A673 (cell line): ENCODE results near the gene GPR158. TPM values are rescaled to one million over a fixed set of nuclear protein-coding genes. Genes with fewer than 3 reads are reported as not detected.

Experiments used
- BruUV-seq: library from RNA; stranded (reverse); fragments of 400-500 nt; replicated peaks from 2 replicates; lab custom pipeline; 2021; lab: Mats Ljungman, UMichigan
- CTCF ChIA-PET: fragments of 300-600 bp; sonication (Branson Sonifier 250); formaldehyde crosslinking; loops from one replicate; lab custom pipeline; 2022; ENCODE audit warnings: antibody characterized with exemption; lab: Charles Lee
- POLR2A ChIA-PET: fragments of 300-600 bp; sonication (Branson Sonifier 250); formaldehyde crosslinking; loops from one replicate; lab custom pipeline; 2022; ENCODE audit warnings: antibody characterized with exemption; ENCODE audit not compliant: low non-redundant PET; lab: Charles Lee
- DNase-seq: peaks from one replicate; pipeline ENCODE4 v3.0.0-alpha.2; 2015; ENCODE audit warnings: low spot score
- H3K27ac ChIP-seq: fragments of 200-600 bp; sonication (generic); 2 replicates; pipeline ENCODE4 v1.5.1; 2016; ENCODE audit warnings: mixed run types, low read depth, mild to moderate bottlenecking, mixed read lengths, antibody characterized with exemption, low read length; ENCODE audit not compliant: poor library complexity, severe bottlenecking
- H3K27me3 ChIP-seq: fragments of 200-600 bp; sonication (generic); replicated peaks from 2 replicates; pipeline ENCODE4 v1.6.1; 2017; ENCODE audit warnings: mixed run types, low read depth, mild to moderate bottlenecking, mixed read lengths, antibody characterized with exemption, low read length; ENCODE audit not compliant: insufficient read depth, poor library complexity
- H3K36me3 ChIP-seq: fragments of 200-600 bp; sonication (generic); 2 replicates; pipeline ENCODE4 v1.6.1; 2016; ENCODE audit warnings: mixed run types, mild to moderate bottlenecking, mixed read lengths, antibody characterized with exemption, low read length; ENCODE audit not compliant: insufficient read depth, poor library complexity, severe bottlenecking
- H3K4me1 ChIP-seq: fragments of 200-600 bp; sonication (generic); 2 replicates; pipeline ENCODE4 v1.6.1; 2017; ENCODE audit warnings: mixed run types, mild to moderate bottlenecking, mixed read lengths, antibody characterized with exemption, low read length; ENCODE audit not compliant: insufficient read depth, poor library complexity, severe bottlenecking
- H3K4me3 ChIP-seq: fragments of 200-600 bp; sonication (generic); 2 replicates; pipeline ENCODE4 v1.5.1; 2016; ENCODE audit warnings: low read depth, mixed run types, mild to moderate bottlenecking, mixed read lengths, low read length; ENCODE audit not compliant: poor library complexity, severe bottlenecking
- H3K9me3 ChIP-seq: fragments of 200-600 bp; sonication (generic); 2 replicates; pipeline ENCODE4 v1.6.1; 2016; ENCODE audit warnings: mixed run types, low read depth, mild to moderate bottlenecking, mixed read lengths, antibody characterized with exemption, low read length; ENCODE audit not compliant: poor library complexity, severe bottlenecking
- EZH2 ChIP-seq: fragments of 200-600 bp; sonication (generic); IDR thresholded peaks from 2 replicates; pipeline ENCODE4 v1.6.1; 2017; ENCODE audit warnings: borderline replicate concordance, low read depth, mild to moderate bottlenecking, mixed read lengths, antibody characterized with exemption, low read length; ENCODE audit not compliant: poor library complexity, severe bottlenecking
- intact Hi-C: fragments of 100-400 bp; cut with micrococcal nuclease; formaldehyde crosslinking; loops from one replicate; pipeline ENCODE4 v1.10.0; 2022; ENCODE audit not compliant: unreplicated experiment
- total RNA-seq: library from RNA; stranded (reverse); gene quantifications from 2 replicates; pipeline ENCODE4 v1.2.3, GENCODE V29; 2021
- TF ChIP-seq, protein P1 (sequence below): fragments of 300-800, 200-600 bp; sonication (generic); conservative IDR thresholded peaks from 2 replicates; pipeline ENCODE4 v1.5.1; 2017; ENCODE audit warnings: low read depth, mild to moderate bottlenecking, antibody characterized with exemption, low read length, moderate library complexity, mixed read lengths

Gene GPR158
- total RNA-seq, 1 experiment from 2014 or later = not detected

DNA sequence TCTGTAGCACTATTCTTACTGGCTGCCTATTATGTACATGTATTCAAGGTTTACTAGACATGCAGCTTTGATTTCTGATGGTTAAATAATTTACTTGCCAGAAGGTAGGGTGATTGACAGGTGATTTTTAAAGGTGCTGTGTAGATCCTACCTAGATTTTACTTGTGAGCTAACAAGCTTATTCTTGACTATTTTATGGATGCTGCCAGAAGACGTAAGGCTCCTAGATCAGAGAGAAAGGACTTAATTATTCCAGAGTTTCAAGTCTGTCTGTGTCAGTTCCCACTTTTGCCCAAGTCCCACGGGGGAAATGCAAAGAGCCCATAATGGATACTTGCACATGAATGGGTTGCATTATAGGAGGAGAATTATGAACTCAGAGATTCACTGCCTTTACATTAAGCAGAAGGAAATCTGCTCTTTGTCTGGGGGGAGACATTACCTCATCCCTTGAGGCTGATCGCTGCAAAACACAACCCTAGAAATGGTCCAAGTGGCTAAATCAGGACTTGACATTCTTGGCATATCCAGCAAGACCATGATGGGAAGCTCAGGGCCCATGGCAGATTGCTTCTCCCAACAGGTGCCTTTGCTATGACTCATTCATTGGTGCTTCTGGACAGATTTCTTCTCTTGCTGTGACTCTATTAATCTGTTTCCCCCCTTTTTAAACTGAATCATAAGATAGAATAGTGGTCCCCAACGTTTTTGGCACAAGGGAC lies 32.1 kb downstream of the GPR158 start:
- no TSS peak for BruUV-seq
- ChIA-PET POLR2A (no interaction called here), CTCF (interaction anchor here (0.6 kb wide), 1 partner anchor 13 kb away, joined by 11 read pairs; no protein-coding TSS in a partner anchor)
- H3K4me3 ChIP-seq = no peak overlapping the region
- TF ChIP-seq, protein P1, sequence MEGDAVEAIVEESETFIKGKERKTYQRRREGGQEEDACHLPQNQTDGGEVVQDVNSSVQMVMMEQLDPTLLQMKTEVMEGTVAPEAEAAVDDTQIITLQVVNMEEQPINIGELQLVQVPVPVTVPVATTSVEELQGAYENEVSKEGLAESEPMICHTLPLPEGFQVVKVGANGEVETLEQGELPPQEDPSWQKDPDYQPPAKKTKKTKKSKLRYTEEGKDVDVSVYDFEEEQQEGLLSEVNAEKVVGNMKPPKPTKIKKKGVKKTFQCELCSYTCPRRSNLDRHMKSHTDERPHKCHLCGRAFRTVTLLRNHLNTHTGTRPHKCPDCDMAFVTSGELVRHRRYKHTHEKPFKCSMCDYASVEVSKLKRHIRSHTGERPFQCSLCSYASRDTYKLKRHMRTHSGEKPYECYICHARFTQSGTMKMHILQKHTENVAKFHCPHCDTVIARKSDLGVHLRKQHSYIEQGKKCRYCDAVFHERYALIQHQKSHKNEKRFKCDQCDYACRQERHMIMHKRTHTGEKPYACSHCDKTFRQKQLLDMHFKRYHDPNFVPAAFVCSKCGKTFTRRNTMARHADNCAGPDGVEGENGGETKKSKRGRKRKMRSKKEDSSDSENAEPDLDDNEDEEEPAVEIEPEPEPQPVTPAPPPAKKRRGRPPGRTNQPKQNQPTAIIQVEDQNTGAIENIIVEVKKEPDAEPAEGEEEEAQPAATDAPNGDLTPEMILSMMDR = no peak
- TF ChIP-seq EZH2 = no peak
- H3K36me3 ChIP-seq = no peaks in the 10 kb centered on the region
- DNase-seq = no peak
- intact Hi-C loops = no loop called here
- H3K27me3 ChIP-seq = no peaks in the 10 kb centered on the region
- no peaks in the 10 kb centered on the region for H3K4me1 ChIP-seq
- no peak overlapping the region for H3K27ac ChIP-seq
- no peaks in the 10 kb centered on the region for H3K9me3 ChIP-seq

DNA sequence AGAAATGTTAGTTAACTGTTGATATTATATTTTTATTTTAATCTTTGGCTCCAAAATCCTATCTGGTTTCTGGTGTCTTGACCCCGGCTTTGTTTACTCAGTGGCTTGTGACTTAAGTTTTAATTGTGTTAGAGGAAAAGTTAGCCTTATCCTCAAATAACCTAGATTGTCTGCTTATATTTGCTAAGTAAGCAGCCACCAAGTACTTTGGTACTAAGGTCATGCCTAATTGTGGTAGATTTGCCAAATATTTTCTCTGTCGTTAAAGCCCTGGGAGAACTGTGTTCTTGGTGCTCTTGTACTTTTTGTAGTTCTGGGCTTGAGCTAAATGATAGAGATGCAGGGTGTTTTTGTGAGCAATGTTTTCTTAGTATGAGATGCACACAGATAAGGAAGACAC lies 34.8 kb downstream of the GPR158 start:
- no peak overlapping the region for H3K27ac ChIP-seq
- TF ChIP-seq, protein P1 = no peak
- TF ChIP-seq EZH2 = no peak
- no TSS peak for BruUV-seq
- H3K36me3 ChIP-seq = no peaks in the 10 kb centered on the region
- H3K27me3 ChIP-seq = no peaks in the 10 kb centered on the region
- H3K9me3 ChIP-seq = no peaks in the 10 kb centered on the region
- H3K4me3 ChIP-seq = no peak overlapping the region
- POLR2A ChIA-PET = no interaction called here
- CTCF ChIA-PET = no interaction called here
- intact Hi-C loops = no loop called here
- H3K4me1 ChIP-seq = no peaks in the 10 kb centered on the region
- no peak for DNase-seq

DNA sequence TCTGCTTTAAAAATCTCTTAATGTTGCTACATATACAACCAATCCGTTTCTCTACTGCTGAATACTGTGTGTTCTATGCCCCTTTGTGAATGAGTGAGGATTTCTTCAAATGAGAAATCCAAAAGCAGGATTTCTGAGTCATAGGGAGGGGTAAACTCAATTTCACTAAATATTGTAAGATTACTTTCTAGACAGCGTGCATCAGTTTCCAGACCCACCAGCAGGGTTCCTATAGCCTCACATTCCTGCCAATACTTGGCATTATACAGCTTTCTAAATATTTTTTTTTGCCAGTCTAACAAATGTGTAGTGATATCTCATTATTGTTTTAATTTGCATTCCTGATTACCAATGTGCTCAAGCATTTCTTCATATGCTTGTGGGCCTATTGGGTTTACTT lies 35.5 kb downstream of the GPR158 start:
- no peaks in the 10 kb centered on the region for H3K27me3 ChIP-seq
- BruUV-seq = no TSS peak
- POLR2A ChIA-PET = no interaction called here
- DNase-seq = peak; percentile 1
- no peak overlapping the region for H3K27ac ChIP-seq
- intact Hi-C loops = no loop called here
- no peak overlapping the region for H3K4me3 ChIP-seq
- no peaks in the 10 kb centered on the region for H3K36me3 ChIP-seq
- H3K4me1 ChIP-seq = no peaks in the 10 kb centered on the region
- no peak for TF ChIP-seq EZH2
- TF ChIP-seq, protein P1 = no peak
- CTCF ChIA-PET = no interaction called here
- no peaks in the 10 kb centered on the region for H3K9me3 ChIP-seq
